Peyer's patch (tissue), 4 donors: ENCODE results near the gene CRELD2. TPM values are rescaled to one million over a fixed set of nuclear protein-coding genes. Genes with fewer than 3 reads are reported as not detected.

ENCODE experiments used
- DNase-seq, 3 donors: peaks; one replicate each; pipeline ENCODE4 v3.0.0-alpha.2; 2017 to 2019
- H3K27ac ChIP-seq, 4 donors: fragments of 200-600 bp; sonication (generic); one replicate each; pipeline ENCODE4 v1.5.1; 2016 to 2019
- H3K27me3 ChIP-seq, 2 donors: fragments of 200-600 bp; sonication (generic); one replicate each; pipeline ENCODE4 v1.5.1; 2019
- H3K36me3 ChIP-seq, 3 donors: fragments of 200-600 bp; sonication (generic); one replicate each; pipeline ENCODE4 v1.5.1; 2016 to 2019
- H3K4me1 ChIP-seq, 4 donors: fragments of 200-600 bp; sonication (generic); one replicate each; pipeline ENCODE4 v1.5.1; 2016 to 2019
- H3K4me3 ChIP-seq, 4 donors: fragments of 200-600 bp; sonication (generic); 1 replicate in 3 of 4; 2 replicates in 1 of 4; pipeline ENCODE4 v1.5.1; 2016 to 2019; ENCODE audit warnings: mild to moderate bottlenecking in 1 of 4
- H3K9me3 ChIP-seq, 4 donors: fragments of 200-600 bp; sonication (generic); one replicate each; pipeline ENCODE4 v1.5.1; 2016 to 2019; ENCODE audit warnings: mild to moderate bottlenecking in 1 of 4
- POLR2A ChIP-seq, 2 donors: fragments of 450-650 bp; IDR thresholded peaks; one replicate each; pipeline ENCODE4 v1.5.1; 2017; ENCODE audit warnings: antibody characterized with exemption in 2 of 2, mild to moderate bottlenecking in 2 of 2, moderate library complexity in 2 of 2
- total RNA-seq, 4 donors: library from RNA; depleted of rRNA; stranded (reverse); fragments of >200 nt; gene quantifications; one replicate each; pipeline ENCODE4 v1.1.0, GENCODE V29; 2016
- TF ChIP-seq, protein P1 (sequence below), 6 experiments: fragments of 450-650 bp in 4 of 6; fragments of 200-600 bp in 2 of 6; sonication (generic) in 1 of 6; IDR thresholded peaks; one replicate each; pipeline ENCODE4 v1.5.1; 2017 to 2019; ENCODE audit warnings: antibody characterized with exemption in 6 of 6, mild to moderate bottlenecking in 3 of 6, moderate library complexity in 1 of 6

CRELD2 gene
- total RNA-seq, 4 donors from 2014 or later, result 33.3 to 52.0 (median 41.1) TPM

GRCh38 chr22:49936973-49937757 is 18.7 kb downstream of the CRELD2 start:
- Histone ChIP-seq H3K9me3 (no peaks in the 10 kb centered on the region), H3K27me3 (no peaks in the 10 kb centered on the region), H3K4me1 (peaks cover 9 to 47% (median 31%) of the 10 kb centered on the region in 4 donors), H3K4me3 (no peak overlapping the region), H3K27ac (peak overlapping the region; percentile 89 to 95 (median 90)), H3K36me3 (no peaks in the 10 kb centered on the region)
- no peak for DNase-seq
- TF ChIP-seq, protein P1, sequence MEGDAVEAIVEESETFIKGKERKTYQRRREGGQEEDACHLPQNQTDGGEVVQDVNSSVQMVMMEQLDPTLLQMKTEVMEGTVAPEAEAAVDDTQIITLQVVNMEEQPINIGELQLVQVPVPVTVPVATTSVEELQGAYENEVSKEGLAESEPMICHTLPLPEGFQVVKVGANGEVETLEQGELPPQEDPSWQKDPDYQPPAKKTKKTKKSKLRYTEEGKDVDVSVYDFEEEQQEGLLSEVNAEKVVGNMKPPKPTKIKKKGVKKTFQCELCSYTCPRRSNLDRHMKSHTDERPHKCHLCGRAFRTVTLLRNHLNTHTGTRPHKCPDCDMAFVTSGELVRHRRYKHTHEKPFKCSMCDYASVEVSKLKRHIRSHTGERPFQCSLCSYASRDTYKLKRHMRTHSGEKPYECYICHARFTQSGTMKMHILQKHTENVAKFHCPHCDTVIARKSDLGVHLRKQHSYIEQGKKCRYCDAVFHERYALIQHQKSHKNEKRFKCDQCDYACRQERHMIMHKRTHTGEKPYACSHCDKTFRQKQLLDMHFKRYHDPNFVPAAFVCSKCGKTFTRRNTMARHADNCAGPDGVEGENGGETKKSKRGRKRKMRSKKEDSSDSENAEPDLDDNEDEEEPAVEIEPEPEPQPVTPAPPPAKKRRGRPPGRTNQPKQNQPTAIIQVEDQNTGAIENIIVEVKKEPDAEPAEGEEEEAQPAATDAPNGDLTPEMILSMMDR (IDR thresholded peaks at IDR 0.05), result no peak
- no peak for TF ChIP-seq POLR2A (IDR thresholded peaks at IDR 0.05)

GRCh38 chr22:49937758-49938564 is 19.5 kb downstream of the CRELD2 start:
- TF ChIP-seq POLR2A (IDR thresholded peaks at IDR 0.05), result no peak
- TF ChIP-seq, protein P1 (IDR thresholded peaks at IDR 0.05), result no peak
- Histone ChIP-seq H3K9me3 (no peaks in the 10 kb centered on the region), H3K36me3 (no peaks in the 10 kb centered on the region), H3K4me3 (no peak overlapping the region), H3K4me1 (peaks cover 9 to 43% (median 26%) of the 10 kb centered on the region in 4 donors), H3K27me3 (no peaks in the 10 kb centered on the region), H3K27ac (peak overlapping the region; percentile 89 to 95 (median 90))
- DNase-seq, result no peak

- H3K27me3 ChIP-seq, result no peaks in the 10 kb centered on the region
- H3K4me3 ChIP-seq, result no peak overlapping the region
- peak overlapping the region in 1 of 4 donors; percentile 89 for H3K27ac ChIP-seq
- H3K4me1 ChIP-seq, result peaks cover 9 to 37% (median 20%) of the 10 kb centered on the region in 4 donors
- no peaks in the 10 kb centered on the region for H3K36me3 ChIP-seq
- DNase-seq, result no peak
- TF ChIP-seq, protein P1 (IDR thresholded peaks at IDR 0.05), result no peak
- TF ChIP-seq POLR2A (IDR thresholded peaks at IDR 0.05), result no peak
- H3K9me3 ChIP-seq, result no peaks in the 10 kb centered on the region
These were observed 20.2 kb downstream of the CRELD2 start for GRCh38 chr22:49938565-49939136.

DNA sequence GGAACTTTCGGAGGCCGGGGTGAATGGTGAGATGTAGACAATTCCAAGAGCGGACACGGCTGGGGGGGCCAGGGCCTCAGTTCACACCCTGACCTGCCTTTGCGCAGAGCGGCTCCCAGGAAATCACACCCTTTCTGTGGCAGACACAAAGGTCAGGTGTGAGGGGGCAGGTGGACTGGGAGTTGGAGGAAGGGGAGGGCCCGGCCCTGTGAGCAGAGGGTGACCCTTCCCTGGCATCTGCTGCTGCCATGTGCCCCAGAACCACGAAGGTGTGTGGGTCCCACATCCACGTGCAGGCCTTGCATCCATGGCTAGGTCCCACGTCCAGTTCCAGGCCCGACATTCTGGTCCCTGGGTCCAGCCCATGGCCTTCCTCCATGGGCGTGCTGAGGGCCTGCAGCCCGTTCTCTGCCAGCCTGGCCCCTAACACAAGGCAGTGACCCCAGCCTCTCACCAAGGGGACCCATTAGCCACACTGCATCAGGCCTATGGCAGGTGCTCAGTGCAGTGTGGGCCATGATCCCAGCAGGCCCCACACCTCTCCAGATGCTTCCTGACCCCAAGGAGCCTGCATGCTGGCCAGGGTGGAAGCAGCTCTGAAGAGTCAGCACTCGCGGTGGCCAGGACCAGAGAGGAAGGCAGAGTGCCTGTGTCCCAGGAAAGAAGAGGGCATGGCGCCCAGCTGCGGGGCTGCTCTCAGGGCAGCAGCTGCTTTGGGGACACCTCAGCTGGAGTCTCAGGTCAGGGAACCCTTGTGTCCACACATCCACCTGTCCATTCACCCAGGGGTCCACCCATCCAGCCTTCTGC is 23.3 kb downstream of the CRELD2 start:
- DNase-seq, result no peak
- peaks cover 0 to 21% (median 6%) of the 10 kb centered on the region in 4 donors for H3K4me1 ChIP-seq

More for the DNA sequence above, 23.3 kb downstream of the CRELD2 start:
- no peaks in the 10 kb centered on the region for H3K27me3 ChIP-seq
- H3K27ac ChIP-seq, result no peak overlapping the region
- TF ChIP-seq, protein P1 (IDR thresholded peaks at IDR 0.05), result no peak
- no peak for TF ChIP-seq POLR2A (IDR thresholded peaks at IDR 0.05)
- no peak overlapping the region for H3K4me3 ChIP-seq
- no peaks in the 10 kb centered on the region for H3K36me3 ChIP-seq
- H3K9me3 ChIP-seq, result no peaks in the 10 kb centered on the region
